Neural progenitor cell (in vitro differentiated cells): Measurements from ENCODE around the gene ENTPD2.

ENCODE experiments used
- CTCF ChIP-seq: fragments of 200-600 bp; sonication (generic); IDR thresholded peaks from 2 replicates; pipeline ENCODE4 v1.5.1; 2017; ENCODE audit warnings: antibody characterized with exemption, mild to moderate bottlenecking
- EZH2 ChIP-seq: fragments of 200-600 bp; sonication (generic); IDR thresholded peaks from 2 replicates; pipeline ENCODE4 v1.6.1; 2017; ENCODE audit warnings: antibody characterized with exemption, mild to moderate bottlenecking, moderate library complexity
- EZH2phosphoT487 ChIP-seq: fragments of 200-600 bp; sonication (generic); IDR thresholded peaks from 2 replicates; pipeline ENCODE4 v1.6.1; 2017; ENCODE audit warnings: antibody characterized with exemption

GRCh38 chr9:137077010-137077747 is 23.3 kb upstream of the ENTPD2 start, which contains the start of gene UAP1L1:
- TF ChIP-seq CTCF: no peak
- TF ChIP-seq EZH2: no peak
- peak; percentile 11 for TF ChIP-seq EZH2phosphoT487
